ENCODE results near the gene PTPRK.
A peak's percentile ranks its signal among the peaks of the same experiment; 100 is the strongest.

PTPRK gene

DNA sequence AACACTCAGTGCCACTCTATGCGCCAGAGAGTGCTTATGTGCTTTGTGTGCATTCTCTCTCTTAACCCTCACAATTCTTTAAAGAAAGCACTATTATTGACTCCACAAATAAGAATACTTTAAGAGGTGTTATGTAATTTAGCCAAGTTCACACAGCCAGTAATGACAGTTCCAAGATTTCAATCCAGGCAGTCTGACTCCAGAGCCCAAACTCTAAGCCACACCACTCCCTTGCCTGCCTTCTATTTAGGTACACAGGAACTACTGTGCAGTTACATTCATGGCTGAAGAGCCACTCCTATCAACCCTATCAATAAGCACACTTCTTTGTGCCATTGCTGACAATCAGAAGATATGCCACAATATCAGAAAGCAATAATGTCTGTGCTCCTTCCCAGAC is 93.3 kb downstream of the PTPRK start:
- peaks cover 2% of the 10 kb centered on the region for H3K36me3 Mint-ChIP-seq (ENCODE audit: low read depth)
- no peaks in the 10 kb centered on the region for H3K27me3 Mint-ChIP-seq (ENCODE audit: low read depth)
- TF ChIP-seq, protein P1, sequence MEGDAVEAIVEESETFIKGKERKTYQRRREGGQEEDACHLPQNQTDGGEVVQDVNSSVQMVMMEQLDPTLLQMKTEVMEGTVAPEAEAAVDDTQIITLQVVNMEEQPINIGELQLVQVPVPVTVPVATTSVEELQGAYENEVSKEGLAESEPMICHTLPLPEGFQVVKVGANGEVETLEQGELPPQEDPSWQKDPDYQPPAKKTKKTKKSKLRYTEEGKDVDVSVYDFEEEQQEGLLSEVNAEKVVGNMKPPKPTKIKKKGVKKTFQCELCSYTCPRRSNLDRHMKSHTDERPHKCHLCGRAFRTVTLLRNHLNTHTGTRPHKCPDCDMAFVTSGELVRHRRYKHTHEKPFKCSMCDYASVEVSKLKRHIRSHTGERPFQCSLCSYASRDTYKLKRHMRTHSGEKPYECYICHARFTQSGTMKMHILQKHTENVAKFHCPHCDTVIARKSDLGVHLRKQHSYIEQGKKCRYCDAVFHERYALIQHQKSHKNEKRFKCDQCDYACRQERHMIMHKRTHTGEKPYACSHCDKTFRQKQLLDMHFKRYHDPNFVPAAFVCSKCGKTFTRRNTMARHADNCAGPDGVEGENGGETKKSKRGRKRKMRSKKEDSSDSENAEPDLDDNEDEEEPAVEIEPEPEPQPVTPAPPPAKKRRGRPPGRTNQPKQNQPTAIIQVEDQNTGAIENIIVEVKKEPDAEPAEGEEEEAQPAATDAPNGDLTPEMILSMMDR (IDR thresholded peaks at IDR 0.05; ENCODE audit: unreplicated experiment in 3 of 3), result no peak
- no peaks in the 10 kb centered on the region for H3K9me3 Mint-ChIP-seq
- H3K4me1 Mint-ChIP-seq, result peaks cover 9% of the 10 kb centered on the region
- no peak overlapping the region for H3K27ac Mint-ChIP-seq
- H3K4me3 Mint-ChIP-seq, result no peak overlapping the region

DNA sequence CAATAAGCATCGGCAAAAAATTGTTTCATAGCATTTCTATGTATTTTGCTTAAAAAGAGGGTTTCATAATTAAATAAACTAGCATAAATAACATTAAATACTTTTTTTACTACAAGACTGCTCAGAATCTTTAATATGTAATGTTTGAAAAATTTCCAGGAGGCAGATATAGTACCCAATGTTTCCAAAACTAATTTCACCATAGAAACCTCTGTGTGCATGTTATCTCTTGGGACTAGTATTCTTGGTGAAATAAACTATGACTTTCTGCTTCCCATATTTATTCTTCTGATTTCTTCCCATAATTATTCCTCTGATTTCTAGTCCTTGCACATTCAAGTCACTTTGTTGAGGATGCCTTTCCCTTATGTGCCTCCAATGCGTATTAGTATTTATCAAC is 94.5 kb downstream of the PTPRK start:
- TF ChIP-seq, protein P1 (IDR thresholded peaks at IDR 0.05; ENCODE audit: unreplicated experiment in 3 of 3), result no peak
- peaks cover 21% of the 10 kb centered on the region for H3K4me1 Mint-ChIP-seq
- H3K9me3 Mint-ChIP-seq, result no peaks in the 10 kb centered on the region
- H3K4me3 Mint-ChIP-seq, result no peak overlapping the region
- H3K27ac Mint-ChIP-seq, result no peak overlapping the region
- H3K36me3 Mint-ChIP-seq (ENCODE audit: low read depth), result peaks cover 4% of the 10 kb centered on the region
- H3K27me3 Mint-ChIP-seq (ENCODE audit: low read depth), result no peaks in the 10 kb centered on the region

DNA sequence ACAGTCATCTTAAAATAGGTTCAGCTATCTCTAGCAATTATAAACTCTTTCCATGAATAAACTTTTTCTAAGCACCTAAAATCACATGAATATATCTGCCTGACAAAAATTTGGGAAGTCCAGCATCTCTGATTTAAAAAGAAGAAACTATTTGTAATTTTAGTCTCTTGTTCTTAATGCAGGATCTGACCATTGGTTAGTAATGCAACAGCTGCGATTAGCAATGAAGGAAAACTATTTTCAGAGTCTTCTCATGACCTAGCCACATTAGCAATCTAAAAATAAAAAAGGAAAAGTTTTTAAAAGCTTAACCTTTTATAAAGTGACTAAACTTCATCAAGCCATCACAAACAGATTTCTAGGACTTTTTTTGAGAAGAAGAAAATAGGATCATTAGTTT is 97.5 kb downstream of the PTPRK start:
- Mint-ChIP-seq H3K27me3 (ENCODE audit: low read depth) (no peaks in the 10 kb centered on the region), H3K4me3 (no peak overlapping the region), H3K27ac (peak overlapping the region in 1 of 3 experiments; percentile 51), H3K36me3 (ENCODE audit: low read depth) (peaks cover 24% of the 10 kb centered on the region), H3K4me1 (peaks cover 25% of the 10 kb centered on the region), H3K9me3 (peaks cover 8% of the 10 kb centered on the region)
- TF ChIP-seq, protein P1 (IDR thresholded peaks at IDR 0.05; ENCODE audit: unreplicated experiment in 3 of 3), result no peak

DNA sequence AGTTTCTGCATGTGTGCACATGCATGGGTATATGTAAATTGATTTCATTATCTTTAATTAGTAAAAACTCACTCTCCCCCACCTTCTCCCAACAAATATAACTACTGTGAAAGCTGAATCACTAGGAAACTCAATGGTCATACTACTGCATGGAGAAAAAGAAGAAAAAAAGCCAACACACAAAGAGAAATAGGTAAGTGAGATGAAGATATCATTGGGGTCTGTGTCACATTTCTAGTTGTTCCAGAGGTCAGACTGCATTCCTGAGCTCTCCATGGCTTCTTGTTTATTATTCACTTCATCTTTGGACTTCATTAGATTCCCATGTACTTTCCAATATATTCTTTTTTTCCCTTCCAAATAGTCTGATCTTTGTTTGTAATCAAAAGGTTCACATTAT is 98.2 kb downstream of the PTPRK start:
- Mint-ChIP-seq H3K27me3 (ENCODE audit: low read depth) (no peaks in the 10 kb centered on the region), H3K4me1 (peaks cover 25% of the 10 kb centered on the region), H3K27ac (peak overlapping the region in 2 of 3 experiments; percentile 37 to 51), H3K36me3 (ENCODE audit: low read depth) (peaks cover 31% of the 10 kb centered on the region), H3K9me3 (peaks cover 11% of the 10 kb centered on the region), H3K4me3 (no peak overlapping the region)
- TF ChIP-seq, protein P1 (IDR thresholded peaks at IDR 0.05; ENCODE audit: unreplicated experiment in 3 of 3), result no peak

DNA sequence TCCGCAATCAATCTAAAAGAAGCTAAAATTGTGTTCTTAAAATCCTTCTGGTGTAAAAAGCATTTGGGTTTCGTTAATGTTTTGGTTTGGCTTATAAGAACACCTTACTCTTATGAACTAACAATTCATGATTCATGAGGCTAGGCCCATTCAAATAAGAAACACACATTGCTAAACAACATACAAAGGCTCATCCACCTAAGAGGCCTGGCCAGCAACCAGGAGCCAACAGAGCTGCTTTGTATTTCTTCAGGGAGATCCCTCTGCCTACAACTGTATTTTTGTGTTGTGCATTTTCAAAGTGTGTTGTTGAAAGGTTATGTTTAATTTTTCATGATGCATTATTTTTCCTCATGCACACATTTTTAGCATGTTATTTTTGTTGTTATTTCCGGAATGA is 98.6 kb downstream of the PTPRK start:
- H3K4me3 Mint-ChIP-seq, result no peak overlapping the region
- peak overlapping the region in 1 of 3 experiments; percentile 37 for H3K27ac Mint-ChIP-seq
- TF ChIP-seq, protein P1 (IDR thresholded peaks at IDR 0.05; ENCODE audit: unreplicated experiment in 3 of 3), result no peak
- H3K36me3 Mint-ChIP-seq (ENCODE audit: low read depth), result peaks cover 32% of the 10 kb centered on the region
- peaks cover 25% of the 10 kb centered on the region for H3K4me1 Mint-ChIP-seq
- peaks cover 11% of the 10 kb centered on the region for H3K9me3 Mint-ChIP-seq
- H3K27me3 Mint-ChIP-seq (ENCODE audit: low read depth), result no peaks in the 10 kb centered on the region

DNA sequence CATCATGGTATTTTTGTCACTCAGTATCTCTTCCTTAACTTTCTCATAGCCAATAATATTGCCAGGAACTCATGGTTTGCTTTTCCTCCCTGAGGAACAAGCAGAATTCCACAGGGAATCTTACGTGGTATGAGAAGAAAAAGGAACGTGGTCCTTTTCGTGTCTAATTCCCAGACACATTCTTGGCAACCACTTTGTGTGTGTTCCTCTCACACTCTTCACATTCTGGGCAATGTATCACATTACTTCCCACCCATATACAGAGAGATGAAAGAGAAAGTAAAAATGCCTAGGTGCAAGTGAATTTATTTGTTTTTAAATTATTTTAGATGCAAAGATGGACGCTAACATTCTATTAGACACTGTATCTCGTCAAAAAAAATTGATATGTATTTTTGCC is 102.7 kb downstream of the PTPRK start:
- H3K27me3 Mint-ChIP-seq (ENCODE audit: low read depth), result no peaks in the 10 kb centered on the region
- H3K4me3 Mint-ChIP-seq, result no peak overlapping the region
- peaks cover 37% of the 10 kb centered on the region for H3K36me3 Mint-ChIP-seq (ENCODE audit: low read depth)
- H3K4me1 Mint-ChIP-seq, result peaks cover 30% of the 10 kb centered on the region
- H3K9me3 Mint-ChIP-seq, result peaks cover 11% of the 10 kb centered on the region
- H3K27ac Mint-ChIP-seq, result no peak overlapping the region
- TF ChIP-seq, protein P1 (IDR thresholded peaks at IDR 0.05; ENCODE audit: unreplicated experiment in 3 of 3), result no peak

Measured in nephron (organoid).